GM04503 (cell line): ENCODE measurements around the gene EPHB6.

Source experiments
- DNase-seq: peaks from one replicate; pipeline ENCODE4 v3.0.0-alpha.2; 2012; ENCODE audit warnings: low read depth

Gene EPHB6

DNA sequence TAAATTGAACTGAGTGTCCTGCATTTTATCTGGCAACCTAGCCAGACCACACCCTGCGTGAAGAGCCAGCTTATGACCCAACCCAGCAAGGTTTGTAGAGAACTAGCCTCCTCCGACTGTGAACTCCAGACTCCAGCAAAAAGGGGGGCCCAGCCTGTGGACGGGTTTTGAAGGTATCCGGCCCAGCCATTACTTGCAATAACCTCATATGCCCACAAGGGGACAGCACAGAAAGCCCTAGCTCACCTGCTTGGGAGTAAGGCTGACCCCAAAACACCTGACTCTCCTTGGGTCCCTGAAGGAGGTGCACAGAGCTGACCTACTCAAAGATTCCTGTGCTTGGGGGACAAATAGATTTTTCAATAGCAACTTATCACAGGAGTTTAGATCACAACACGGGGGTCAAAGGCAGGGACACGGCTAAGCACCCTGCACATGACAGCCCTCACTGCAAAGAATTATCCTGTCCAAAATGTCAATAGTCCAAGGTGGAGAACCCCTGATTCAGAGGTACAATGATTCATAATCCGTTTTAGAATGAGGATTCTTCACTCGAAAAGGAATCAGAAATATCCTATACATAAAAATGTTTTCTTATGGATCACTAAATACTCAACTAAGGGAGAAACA lies 26.1 kb downstream of the EPHB6 start:
- no peak for DNase-seq

- DNase-seq, result no peak
Observed at GRCh38 chr7:142881586-142882337, 26.9 kb downstream of the EPHB6 start.

- no peak for DNase-seq
Observed at GRCh38 chr7:142882338-142882678, 27.4 kb downstream of the EPHB6 start.

- DNase-seq, result no peak
Observed at GRCh38 chr7:142883145-142883544, 28.3 kb downstream of the EPHB6 start.

GRCh38 chr7:142883571-142884285 lies 28.9 kb downstream of the EPHB6 start:
- no peak for DNase-seq

GRCh38 chr7:142884286-142884640 lies 29.4 kb downstream of the EPHB6 start:
- no peak for DNase-seq

DNA sequence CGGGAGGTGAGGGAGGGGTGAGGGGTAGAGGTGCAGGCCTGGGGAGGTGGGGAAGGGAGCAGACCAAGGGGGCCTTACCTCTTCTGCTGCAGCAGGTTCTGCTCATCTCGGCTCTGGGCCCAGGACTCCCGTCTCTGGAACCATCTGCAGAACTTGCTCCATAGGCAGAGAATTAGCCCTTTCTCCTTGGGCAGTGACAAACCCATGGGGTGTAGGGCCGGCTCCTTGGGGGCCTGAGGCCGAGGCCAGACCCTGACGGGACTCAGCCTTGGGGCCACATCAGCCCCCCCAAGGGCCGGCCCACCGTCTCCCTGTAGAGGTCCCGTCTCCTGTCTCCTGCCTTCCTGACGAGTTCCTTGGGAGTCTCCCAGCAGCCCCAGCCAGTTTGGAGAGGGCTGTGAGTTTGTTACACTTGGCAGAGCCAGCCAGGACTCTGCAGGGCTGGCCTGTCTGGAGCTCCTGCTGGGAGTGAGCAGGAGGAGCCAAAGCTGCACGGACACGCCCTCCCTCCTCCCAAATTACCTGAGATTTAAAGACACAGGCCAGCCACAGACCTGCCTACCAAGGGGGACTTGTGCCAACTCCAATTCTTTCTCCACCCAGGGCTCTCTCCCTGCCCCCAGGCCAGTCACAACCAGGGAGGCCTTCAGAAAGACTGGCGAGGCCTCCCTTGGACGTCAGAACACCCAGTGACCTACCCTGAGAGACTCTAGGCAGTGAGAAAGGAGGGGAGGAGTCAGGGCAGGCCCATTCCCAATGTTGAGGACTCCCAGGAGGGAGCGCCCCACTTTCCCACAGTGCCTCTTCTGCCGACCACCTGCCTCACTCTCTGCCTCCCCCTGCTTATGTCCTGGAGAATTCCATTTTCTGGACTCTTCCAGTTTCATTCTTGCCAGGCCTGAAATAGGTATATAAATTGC lies 30.7 kb downstream of the EPHB6 start, which contains the start of gene TRPV6:
Gene TRPV6, minus strand, starts transcription at position 435 of the 920 bp plus-strand sequence.
- no peak for DNase-seq

DNA sequence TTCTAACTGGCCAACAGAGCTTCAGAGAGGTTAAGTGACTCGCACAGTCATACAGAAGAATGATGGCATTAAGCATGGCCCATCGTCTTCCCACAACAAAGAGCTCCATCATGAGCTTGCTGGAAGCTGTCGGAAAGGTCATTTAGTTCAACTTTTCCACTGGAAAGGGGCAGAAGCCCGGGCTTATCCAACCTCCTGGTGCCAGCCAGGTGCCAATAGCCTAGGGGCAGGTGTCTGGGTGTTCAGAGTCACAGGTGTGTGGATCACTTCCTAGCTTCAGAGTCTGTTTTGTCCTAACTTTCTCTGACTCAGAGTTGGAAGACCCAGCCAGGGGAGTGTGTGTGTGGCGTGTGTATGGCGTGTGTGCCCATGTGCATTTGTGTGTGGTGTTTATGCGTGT lies 32.0 kb downstream of the EPHB6 start:
- no peak for DNase-seq

GRCh38 chr7:142887282-142888015 lies 32.6 kb downstream of the EPHB6 start:
- no peak for DNase-seq

- no peak for DNase-seq
Observed at GRCh38 chr7:142889816-142890215, 34.9 kb downstream of the EPHB6 start.

- no peak for DNase-seq
Observed at GRCh38 chr7:142890874-142891485, 36.1 kb downstream of the EPHB6 start.

- no peak for DNase-seq
Observed at GRCh38 chr7:142891490-142892082, 36.7 kb downstream of the EPHB6 start.

- no peak for DNase-seq
Observed at GRCh38 chr7:142892951-142893350, 38.1 kb downstream of the EPHB6 start.

GRCh38 chr7:142894112-142894984 lies 39.5 kb downstream of the EPHB6 start:
- DNase-seq, result no peak

DNA sequence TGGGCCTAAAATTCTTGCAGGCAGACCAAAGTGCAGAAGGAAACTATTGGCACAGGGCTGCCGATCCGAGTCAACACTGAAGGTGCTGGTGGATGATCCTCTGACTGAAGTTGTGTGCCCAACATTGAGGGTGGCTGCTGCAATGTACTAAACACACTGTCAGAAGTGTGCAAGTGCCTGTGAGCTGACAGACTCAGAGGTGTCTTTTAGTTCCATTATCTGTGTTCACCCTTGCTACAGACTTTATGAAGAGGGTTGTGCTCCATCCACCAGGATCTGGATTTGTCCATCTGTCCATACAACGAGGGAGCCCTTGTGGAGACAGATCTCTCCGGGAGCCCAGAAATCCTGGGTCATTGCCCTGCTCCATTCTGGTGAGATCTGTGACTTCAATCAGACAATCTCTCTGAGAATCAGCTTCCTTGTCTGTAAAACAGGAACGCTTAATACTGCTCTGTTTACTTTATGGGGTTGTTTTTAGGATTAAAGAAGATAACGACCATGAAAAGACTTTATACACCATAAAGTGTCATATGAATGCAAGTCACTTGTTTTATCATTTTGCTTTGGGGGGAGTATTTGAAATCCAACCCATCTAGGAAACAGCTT lies 40.2 kb downstream of the EPHB6 start:
- DNase-seq, result no peak

- no peak for DNase-seq
Observed at GRCh38 chr7:142896151-142896550, 41.3 kb downstream of the EPHB6 start.

DNA sequence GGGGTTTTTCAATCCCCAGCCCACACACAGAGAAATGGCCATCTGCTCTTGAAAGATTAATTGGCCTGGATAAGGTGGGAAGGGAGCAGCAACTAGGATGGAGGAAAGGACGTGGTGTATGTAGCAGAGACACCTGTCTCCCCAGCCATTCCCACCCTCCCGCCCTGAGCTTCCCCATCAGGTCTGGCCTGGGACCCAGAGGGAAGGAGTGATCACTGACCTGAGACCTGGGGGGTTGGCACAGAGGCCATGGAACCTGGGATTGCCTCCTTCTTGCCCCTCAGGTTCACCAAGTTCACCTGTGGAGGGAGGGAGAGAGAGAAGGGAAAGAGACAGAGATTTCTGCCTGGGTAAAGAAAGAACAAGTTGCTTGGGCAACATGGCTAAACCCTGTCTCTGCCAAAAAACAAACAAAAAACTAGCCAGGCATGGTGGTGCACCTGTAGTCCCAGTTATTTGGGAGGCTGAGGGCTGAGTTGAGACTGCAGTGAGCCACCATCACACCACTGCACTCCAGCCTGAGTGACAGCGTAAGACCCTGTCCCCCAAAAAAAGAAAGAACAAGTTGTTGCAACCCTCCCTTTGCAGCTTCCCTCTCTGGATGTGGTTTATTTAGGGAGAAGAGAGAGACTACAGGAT lies 42.0 kb downstream of the EPHB6 start:
- no peak for DNase-seq

DNA sequence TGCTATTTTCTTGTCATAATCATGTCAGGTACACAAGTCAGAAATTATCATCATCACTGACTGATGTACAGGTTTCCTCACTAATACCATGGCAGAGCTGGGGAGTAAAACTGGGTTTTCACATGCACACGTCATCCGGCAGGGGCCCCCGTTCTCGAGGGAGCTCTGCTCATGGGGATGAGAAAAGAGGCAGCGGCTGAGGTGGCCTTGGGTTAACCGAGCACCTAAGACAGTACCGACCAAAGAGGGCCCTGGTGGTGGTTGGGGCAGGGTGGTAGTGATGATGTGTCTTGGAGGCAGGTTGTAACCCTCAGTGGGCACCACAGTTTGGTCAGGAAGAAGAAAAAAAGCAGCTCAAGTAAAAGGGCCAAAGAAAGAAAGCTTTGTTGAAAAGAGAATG lies 42.8 kb downstream of the EPHB6 start:
- no peak for DNase-seq
